ENCODE measurements around the gene OR7A10.

The OR7A10 gene

DNA sequence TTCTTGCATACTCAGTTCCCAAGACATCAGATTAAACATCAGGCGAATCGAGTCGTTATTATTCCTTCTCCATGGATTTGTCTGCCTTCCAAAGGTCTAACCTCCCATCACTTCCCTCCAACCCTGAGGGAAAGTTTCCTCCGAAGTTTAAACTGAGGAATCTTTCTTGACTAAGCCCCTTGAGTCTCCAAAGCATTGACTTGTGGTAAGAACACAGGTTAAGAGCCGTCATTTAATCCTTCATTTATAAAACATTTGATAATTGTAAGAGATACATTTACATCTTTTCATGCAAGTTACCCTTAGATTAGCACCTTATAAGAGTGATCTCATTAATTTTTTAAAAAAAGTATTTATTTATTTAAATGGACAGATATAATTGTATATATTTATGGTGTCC lies at the start of gene OR7A10:
Gene OR7A10, minus strand, starts transcription at position 101 of the 400 bp plus-strand sequence. CDS start 7,045 bp downstream, outside the sequence.
- DNase-seq, result no peak

DNA sequence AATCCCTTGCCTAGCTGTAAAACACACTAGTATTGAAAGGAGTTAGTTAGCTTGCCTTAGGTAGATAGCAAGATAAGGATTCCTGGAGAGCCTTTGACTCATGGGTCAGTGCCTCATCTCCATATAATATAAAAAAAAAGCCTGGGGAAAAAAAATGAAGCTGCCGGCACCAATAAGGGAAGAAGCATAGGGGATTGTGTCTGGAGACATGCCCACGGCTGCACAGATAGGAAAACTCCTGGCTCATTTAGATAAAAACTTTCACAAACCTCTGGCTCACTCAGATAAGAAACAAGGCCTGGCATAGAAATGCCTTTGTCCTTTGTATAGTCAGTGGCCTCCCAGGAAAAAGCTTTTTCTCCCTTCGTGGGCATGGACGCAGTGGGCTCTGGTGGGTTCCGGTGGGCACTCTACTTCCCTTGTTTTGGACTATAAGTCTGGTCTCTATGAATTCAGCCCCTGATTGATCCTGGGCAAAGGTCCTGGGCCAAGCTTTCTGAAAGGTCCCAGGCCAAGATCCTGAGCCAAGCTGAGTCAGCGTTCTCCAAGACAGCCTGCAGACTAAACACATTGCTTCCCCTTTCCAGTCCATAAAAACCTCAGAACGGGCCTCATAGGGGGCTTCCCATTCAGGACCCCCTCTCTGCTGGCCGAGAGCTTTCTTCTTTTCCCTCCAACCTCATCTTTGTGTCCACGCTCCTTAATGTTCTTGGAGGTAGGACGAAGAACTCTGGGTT lies 42.1 kb upstream of the OR7A10 start:
- no peak for DNase-seq

DNA sequence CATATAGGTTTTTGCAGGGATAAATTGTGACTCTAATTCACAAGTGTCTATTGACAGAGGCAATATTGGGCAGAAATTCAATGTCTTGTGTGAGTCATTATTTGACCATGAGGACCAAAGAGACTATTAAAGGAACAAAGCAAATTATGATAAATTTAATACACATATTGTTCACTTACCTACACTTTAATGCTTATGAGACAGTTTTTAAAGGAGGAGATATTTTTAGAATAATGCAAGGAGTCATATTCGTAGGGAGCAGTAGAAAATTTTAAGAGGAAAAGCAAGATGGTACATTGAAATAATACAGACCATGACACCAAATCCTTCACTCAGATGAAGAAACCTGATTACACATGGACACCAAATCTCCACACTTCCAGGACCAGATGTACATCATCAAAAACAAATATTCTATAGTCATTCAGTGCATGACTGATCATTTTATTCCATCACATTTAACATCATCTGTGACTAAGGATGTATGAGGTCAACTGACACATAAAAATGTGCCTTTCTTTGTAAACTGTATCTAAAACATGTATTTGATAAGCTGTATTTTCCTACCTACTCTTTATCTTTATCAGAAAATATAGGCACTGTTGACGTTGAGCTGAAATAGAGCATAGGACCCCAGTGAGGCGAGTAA lies 41.4 kb upstream of the OR7A10 start:
- DNase-seq, result no peak

DNA sequence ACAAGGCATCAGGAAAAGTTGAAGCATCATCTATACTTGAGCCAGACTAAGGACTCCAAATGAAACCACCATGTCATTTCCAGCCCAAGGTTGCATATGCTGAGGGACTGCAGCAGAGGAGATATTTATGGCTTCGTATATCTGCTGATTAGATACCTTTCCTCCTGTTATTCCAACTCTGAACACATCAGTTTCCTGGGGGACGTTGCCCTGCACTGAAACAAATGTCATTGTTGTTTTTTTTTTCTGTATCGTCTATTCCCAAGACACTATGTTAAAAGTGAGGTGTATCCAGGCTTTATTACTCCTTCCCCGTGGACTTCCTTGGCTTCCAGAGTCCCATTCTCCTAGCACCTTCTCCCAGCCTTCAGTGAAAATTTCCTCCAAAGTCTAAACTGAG lies 37.3 kb upstream of the OR7A10 start, which contains the start of gene OR7A17:
Gene OR7A17, minus strand, starts transcription at position 101 of the 400 bp plus-strand sequence. CDS start 4,777 bp downstream, outside the sequence.
- no peak for DNase-seq

DNA sequence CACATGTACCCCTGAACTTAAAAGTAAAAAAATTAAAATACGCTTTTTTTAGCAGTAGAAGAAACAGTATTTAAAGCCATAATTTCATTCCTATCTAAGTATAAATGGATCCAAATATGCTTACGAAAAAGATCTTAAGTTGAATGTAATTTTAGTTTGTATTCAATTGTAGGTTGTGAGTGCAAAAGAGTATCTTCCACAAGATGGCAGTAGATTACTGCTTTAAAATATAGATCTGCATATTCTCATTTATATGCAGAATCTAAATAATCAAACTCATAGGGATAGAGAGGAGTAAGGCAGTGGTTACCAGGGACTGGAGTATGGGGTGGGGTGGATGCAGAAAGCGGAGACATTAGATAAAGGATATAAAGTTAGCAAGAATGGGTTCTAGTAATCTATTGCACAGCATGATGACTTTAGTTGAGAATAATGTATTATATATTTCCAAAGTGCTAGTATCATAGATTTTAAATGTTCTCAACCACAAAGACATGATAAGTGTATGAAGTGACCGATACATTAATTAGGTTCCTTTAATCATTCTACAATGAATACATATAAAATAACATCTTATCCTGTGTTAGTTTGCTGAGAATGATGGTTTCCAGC lies 23.0 kb upstream of the OR7A10 start:
- no peak for DNase-seq

DNA sequence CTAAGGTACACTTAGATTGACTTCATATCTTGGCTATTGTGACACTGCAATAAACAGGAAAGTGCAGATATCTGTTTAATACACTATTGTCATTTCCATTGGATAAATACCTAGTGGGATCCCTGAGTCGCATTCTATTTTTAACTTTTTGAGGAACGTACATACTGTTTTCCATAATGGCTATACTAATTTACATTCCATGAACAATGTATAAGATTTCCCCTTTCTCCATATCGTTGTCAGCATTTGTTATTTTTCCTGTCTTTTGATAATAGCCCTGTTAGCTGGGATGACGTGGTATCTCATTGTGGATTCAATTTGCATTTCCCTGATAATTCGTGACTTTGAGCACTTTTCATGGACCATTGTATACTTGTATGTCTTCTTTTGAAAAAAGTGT lies 19.8 kb upstream of the OR7A10 start:
- no peak for DNase-seq

DNA sequence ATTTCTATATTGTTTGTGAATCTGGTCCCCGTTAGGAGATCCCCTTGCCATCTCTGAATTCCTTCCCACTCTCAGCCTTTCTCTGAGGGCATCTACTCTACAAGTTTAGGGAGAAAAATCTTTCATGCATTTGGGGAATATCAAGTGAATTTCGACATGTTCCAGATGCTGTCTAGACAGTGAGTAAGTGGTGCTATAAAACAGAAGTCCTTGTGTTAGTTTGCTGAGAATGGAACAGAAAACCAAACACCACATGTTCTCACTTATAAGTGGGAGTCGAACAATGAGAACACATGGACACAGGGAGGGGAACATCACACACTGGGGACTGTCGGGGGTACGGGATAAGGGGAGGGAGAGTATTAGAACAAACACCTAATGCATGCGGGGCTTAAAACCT lies 5.1 kb downstream of the OR7A10 start:
- no peak for DNase-seq

DNA sequence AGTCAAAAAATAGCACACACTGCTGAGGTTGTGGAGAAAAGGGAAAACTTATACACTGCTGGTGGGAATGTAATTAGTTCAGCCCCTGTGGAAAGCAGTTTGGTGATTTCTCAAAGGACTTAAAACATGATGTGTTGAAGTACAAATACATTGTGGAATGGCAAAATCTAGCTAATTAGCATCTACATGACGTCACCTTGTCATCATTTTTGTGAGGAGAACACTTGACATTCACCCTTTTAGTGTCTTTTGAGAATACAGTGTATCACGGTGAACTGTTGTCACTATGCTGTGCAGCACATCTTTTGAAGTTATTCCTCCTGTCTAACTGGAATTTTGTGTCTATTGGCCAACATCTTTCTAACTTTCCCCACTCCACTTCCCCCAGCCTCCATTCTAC lies 5.6 kb downstream of the OR7A10 start:
- no peak for DNase-seq

DNA sequence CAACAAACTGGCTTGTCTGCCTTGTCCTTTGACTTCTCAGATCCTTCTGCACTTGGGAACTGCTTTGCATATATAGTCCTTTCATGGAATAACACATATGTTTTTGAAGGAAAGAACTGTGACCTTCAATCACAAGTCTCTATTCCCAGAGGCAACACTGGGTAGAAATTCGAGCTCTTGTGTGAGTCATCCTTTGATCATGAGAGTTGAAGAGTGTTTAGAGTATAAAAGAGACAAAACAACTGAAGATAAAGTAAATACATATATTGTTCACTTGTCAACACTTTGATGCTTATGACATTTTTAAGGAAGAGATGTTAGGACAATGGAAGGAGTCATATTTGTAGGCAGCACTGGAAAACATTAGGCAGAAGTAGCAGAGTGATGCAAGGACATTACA lies 8.5 kb downstream of the OR7A10 start:
- no peak for DNase-seq

DNA sequence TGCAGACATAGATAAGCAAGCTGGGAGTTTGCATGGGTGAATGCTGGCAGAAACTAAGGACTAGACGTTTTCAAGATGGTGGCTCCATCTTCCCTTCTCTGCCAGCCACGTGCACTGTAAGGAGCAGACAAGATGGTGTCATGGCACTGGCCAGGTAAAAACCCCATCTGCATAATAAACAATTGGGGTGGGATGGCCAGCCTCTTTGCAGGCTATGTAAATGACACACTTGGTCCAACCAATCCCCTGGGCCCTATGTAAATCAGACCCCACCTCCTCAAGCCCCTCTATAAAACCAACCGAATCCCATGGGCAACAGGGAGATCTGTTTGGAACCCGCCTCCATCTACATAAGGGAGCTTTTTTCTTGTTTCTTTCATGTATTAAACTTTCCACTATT lies 11.3 kb downstream of the OR7A10 start:
- no peak for DNase-seq

DNA sequence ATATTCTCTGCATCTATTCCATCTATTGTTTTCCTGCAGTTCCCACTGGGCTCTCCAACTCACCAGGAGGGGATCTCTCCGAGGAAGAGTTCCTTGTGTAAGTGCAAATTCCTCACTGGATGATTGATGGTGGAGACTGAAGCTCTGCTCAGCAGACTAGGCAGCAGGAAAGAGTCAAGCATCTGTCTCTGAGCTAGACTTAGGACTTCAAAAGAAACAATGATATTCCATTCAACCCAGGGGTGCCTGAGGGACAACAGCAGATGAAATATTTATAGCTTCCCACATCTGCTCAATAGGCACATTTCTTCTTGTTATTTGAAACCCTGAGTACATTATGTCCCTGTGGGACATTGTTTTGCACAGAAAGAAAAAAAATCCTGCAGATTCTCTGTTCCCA lies 13.7 kb downstream of the OR7A10 start, which contains the start of the genes OR7A5 and OR7C1:
Gene OR7A5, minus strand, starts transcription at position 175 of the 400 bp plus-strand sequence. CDS start 6,944 bp downstream, outside the sequence.
Gene OR7C1, minus strand, starts transcription at position 175 of the 400 bp plus-strand sequence. CDS start 35,049 bp downstream, outside the sequence.
- no peak for DNase-seq

DNA sequence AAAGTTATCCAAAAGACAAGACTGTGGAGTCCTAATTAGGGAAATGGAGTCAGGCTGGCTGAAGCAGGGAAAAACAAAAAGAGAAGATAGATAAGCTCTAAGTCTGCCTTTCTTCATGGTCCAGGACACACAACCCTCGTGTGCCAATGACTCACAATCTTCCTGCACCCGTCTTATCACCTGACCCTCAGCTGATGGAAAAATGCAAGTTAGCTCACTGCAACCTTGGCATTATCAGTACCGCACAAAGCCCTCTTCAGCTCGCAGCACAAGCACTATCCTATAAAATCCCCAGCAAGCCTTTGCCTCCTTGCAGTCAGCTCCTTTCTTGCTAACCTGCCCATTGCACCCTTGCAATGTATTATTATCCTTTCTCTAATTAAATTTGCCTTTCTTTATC lies 18.0 kb downstream of the OR7A10 start:
- no peak for DNase-seq

DNA sequence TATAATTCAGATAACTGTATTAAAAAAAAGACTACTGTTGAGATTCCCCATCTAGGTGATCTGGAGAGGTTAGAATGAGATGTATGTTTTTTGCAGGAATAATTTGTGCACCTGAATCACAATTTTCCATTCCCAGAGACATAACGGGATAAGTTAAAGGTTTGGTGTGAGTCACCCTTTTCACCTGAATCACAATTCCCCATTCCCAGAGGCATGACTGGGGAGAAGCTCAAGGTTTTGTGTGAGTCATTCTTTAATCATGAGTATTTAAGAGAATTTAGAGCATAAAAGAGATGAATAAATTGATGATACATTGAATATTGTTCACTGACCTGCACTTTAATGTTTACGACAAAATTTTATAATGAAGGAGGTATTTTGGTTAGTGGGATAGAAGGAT lies 22.7 kb downstream of the OR7A10 start:
- DNase-seq, result no peak

DNA sequence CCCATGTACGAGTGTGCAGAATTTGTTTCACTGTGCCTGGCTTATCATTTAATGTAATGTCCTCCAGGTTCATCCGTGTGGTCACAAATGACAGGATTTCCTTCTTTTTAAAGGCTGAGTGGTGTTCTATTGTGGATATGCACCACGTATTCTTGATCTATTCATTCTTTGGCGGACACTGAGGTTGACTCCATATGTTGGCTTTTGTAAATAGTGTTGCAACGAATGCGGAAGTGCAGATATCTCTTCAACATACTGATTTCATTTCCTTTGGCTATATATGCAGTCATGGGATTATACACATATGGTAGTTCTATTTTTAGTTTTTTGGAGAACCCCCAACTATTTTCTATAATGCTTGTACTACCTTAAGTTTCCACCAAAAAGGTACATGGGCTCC lies 26.8 kb downstream of the OR7A10 start:
- DNase-seq, result no peak

DNA sequence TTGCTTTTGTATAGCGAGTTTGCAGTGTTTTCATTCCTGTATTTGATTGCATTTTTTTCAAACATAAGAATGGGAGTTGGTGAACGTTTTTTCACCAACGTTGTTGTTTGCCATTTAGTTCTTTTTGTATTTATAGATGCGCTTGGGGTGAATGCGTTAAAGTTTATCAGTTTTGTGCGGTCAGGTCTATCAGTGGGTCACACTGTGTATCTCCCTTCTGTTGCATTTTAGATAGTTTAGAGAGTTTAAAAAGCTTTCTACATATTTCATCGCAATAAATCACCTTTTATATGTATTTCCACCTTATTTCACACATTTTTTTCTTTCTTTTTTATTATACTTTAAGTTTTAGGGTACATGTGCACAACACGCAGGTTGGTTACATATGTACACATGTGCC lies 30.1 kb downstream of the OR7A10 start:
- no peak for DNase-seq

DNA sequence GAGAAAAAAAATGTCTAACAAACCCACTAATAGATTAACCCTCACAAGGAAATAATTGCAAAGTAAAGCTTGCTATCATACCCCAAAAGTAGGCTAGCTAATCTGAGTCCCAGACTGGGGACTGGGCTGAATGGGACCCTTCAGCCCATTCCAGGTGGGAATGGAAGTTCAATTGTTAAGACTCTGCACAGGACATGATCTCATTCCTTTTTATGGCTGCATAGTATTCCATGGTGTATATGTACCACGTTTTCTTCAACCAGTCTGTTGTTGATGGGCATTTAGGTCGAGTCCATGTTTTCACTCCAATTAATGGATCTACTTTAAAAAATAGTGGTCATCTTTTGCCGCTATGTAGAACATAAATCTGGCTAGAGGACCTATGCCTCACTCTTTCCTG lies 31.7 kb downstream of the OR7A10 start:
- no peak for DNase-seq

DNA sequence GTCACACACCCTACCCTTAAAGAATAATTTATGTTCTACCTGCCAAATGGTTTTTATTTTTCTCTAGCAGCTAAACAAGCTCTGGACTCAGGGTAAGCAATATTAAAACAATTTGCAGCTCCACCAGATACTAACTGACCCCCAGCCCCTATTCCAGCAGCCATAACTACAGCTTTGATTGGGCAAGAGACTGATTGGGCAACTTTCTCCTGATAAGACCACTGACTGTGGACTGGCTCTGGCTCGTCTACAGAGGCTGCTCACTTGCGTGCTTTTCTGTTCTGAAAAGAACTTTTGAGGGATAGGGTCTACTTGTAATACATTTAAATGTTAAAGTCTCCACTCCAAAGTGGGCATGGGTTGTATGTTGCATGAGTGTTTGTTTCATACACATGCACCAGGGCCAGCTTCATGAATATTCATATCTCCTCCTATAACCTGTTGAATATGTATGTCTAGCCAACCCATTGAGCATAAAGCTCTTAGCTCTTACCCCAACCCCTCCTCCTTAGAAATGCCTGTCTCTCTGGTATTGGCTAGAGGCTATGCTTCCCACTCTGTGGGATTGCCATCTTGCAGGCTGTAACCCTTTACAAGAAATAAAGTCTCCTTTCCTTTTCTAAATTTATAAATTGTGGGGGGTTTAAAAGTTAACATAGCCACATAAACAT lies 33.6 kb downstream of the OR7A10 start:
- no peak for DNase-seq

DNA sequence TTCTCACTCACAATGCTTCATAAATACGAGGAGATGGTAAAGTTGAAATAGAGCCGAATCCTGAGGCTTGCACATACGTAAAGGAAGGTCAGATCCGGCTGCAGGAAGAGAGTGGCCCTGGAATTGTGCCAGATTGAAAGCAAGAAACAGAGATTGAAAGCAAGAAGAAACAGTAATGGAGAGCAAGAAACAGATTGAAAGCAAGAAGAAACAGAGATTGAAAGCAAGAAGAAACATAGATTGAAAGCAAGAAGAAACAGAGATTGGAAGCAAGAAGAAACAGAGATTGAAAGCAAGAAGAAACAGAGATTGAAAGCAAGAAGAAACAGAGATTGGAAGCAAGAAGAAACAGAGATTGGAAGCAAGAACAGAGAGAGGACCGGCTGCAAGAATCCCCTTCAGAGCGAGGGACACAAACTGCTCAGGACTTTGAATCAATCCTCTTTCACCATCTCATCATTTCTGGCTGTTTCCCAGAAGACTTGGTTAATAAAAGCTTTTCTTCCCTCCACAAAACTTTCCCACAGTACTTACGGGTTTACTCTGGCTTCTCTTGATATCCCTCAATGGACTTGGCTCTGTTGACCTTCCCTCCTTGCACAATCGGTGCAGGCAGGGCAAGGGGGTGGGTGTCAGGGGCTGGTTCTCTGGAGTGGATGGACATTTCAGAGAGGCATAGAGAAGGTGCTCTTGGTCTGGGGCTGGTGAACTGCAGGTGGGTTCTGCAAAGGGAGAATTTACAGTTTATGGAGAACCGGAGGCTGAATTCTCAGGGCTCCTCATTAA lies 39.3 kb downstream of the OR7A10 start:
- DNase-seq, result no peak

DNA sequence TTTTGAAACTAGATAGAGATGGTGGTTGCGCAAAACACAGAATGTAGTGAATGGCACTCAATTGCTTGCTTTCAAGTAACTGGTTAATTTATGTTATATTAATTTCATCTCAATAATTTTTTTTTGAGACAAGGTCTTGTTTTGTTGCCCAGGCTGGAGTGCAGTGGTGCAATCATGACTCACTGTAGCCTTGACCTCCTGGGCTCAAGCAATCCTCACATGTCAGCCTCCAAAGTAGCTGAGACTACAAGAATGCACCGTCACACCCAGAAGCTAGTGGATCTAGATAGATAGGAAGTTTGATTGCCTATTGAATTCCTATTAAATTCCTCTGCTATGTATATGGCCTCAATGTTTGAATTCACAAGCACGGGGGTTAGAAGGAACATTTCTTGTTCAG lies 44.0 kb downstream of the OR7A10 start:
- no peak for DNase-seq

DNA sequence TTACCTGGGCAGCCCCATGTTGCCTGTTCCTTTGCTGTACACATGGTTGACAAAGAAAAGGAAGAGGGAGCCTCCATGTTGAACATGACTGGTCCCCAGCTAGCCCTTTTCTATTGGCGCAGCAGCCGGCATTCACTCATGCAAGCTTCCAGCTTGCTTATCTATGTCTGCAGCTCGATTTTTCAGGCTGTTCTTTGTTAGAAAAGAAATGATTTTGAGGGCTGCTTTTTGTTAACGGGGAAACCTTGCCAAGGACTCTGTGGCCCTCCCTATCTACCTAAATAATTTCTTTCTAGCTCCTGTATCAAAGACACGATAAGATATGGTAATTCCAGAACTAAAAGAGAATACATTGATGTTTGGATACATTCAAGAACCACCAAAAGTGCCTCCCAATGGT lies 50.0 kb downstream of the OR7A10 start:
- DNase-seq, result no peak

DNA sequence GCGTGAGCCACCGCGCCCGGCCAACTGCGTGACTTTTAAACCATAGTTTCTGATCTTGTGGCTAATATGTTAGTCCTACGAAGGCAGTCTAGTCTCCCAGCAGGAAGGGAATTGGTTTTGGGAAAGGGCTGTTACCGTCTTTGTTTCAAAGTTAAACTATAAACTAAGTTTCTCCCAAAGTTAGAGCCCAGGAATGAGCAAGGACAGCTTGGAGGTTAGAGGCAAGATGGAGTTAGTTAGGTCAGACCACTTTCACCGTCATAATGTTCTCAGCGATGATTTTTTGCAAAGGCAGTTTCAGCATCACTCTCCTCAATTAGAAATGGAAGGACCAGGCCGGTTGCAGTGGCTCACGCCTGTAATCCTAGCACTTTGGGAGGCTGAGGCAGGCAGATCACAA lies 52.7 kb downstream of the OR7A10 start:
- no peak for DNase-seq

DNA sequence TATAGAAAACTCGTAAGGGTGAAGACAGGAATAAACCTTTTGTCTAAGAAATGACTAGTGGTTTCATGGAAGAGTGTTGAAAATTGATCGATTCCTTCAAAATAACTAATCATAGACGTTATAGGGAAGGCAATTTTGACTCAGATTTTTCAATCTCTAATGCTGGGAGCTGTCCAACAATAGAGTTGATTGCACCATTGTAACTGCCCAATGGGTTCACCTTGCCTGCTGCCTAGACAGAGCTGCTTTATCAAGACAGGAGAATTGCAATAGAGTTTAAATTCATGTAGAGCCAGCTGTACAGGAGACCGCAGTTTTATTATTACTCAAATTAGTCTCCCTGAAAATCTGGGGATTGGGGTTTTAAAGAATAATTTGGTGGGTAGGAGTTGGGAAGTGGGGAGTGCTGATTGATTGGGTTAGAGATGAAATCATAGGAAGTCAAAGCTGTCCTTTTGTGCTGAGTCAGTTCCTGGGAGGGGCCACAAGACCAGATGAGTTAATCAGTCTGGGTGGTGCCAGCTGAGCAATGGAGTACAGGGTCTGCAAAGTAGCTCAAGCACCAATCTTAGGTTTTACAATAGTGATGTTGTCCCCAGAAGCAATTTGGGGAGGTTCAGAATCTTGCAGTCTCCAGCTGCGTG lies 53.5 kb downstream of the OR7A10 start:
- no peak for DNase-seq
